A549 (cell line): Measurements from ENCODE around the gene CEACAM4. TPM values are rescaled to one million over a fixed set of nuclear protein-coding genes. Genes with fewer than 3 reads are reported as not detected.
A peak's percentile ranks its signal among the peaks of the same experiment; 100 is the strongest.
"Not testable (repeated sequence)": the region's sequence is repeated elsewhere in the genome, so short reads cannot be mapped to it uniquely, and the experiment has no call there.

Experiments
- ATAC-seq, 2 experiments: fragments of 200-7000 bp in 1 of 2; fragments of >200 bp in 1 of 2; cut with Nextera tagmentation in 1 of 2; cut with Tn5 transposase in 1 of 2; 3 replicates each; pipeline versions ENCODE4 v1.8.0 to v1.9.1; 2018 to 2020; ENCODE audit warnings: mild to moderate bottlenecking in 1 of 2, moderate library complexity in 1 of 2
- CTCF ChIA-PET: fragments of 300-600 bp; sonication (Branson Sonifier 250); formaldehyde crosslinking; extraction: SDS; loops from one replicate; lab custom pipeline; 2021; ENCODE audit warnings: antibody characterized with exemption, inconsistent platforms; lab: Yijun Ruan, JAX
- POLR2A ChIA-PET: fragments of 350-600 bp; formaldehyde crosslinking; extraction: SDS; loops from one replicate; lab custom pipeline; 2021; ENCODE audit warnings: antibody characterized with exemption, inconsistent platforms; lab: Yijun Ruan, JAX
- DNase-seq, 2 experiments: peaks; one replicate each; pipeline versions ENCODE4 v3.0.0 to v3.0.0-alpha.2; 2011 to 2016; ENCODE audit warnings: low read depth in 1 of 2, low spot score in 1 of 2
- FAIRE-seq: peaks from 2 replicates; lab custom pipeline; 2011; peaks lifted over from hg19 to GRCh38; lab: Jason Lieb, UNC
- H3K27ac ChIP-seq, 2 experiments: fragments of >200 bp; sonication (Bioruptor Twin); formaldehyde crosslinking; 3 replicates each; pipeline ENCODE4 v1.5.1; 2016 to 2017
- H3K4me1 ChIP-seq: fragments of >200 bp; sonication (Bioruptor Twin); formaldehyde crosslinking; 3 replicates; pipeline ENCODE4 v1.6.1; 2016
- H3K4me2 ChIP-seq: fragments of >200 bp; sonication (Bioruptor Twin); formaldehyde crosslinking; 3 replicates; pipeline ENCODE4 v1.6.1; 2016
- H3K4me3 ChIP-seq: fragments of >200 bp; sonication (Bioruptor Twin); formaldehyde crosslinking; 3 replicates; pipeline ENCODE4 v1.5.1; 2016
- H3K9me3 ChIP-seq: fragments of >200 bp; sonication (Bioruptor Twin); formaldehyde crosslinking; 3 replicates; pipeline ENCODE4 v1.6.1; 2016
- CBX8 ChIP-seq: fragments of 200-600 bp; sonication (generic); IDR thresholded peaks from 2 replicates; pipeline ENCODE4 v1.6.1; 2016
- EHMT2 ChIP-seq: fragments of 200-600 bp; sonication (generic); IDR thresholded peaks from 2 replicates; pipeline ENCODE4 v1.6.1; 2016; ENCODE audit warnings: antibody characterized with exemption, low read depth, mild to moderate bottlenecking, moderate library complexity
- EP300 ChIP-seq, 2 experiments: fragments of >200 bp; sonication (Bioruptor Twin); formaldehyde crosslinking; IDR thresholded peaks; 2 replicates in 1 of 2; 3 replicates in 1 of 2; pipeline ENCODE4 v1.6.1; 2016 to 2017
- ESRRA ChIP-seq: fragments of 150-350 bp; IDR thresholded peaks from 2 replicates; pipeline ENCODE4 v1.6.1; 2014; ENCODE audit warnings: mild to moderate bottlenecking, low read length, borderline replicate concordance
- FOXS1 ChIP-seq: fragments of 250-450 bp; sonication (Bioruptor Pico); IDR thresholded peaks from 2 replicates; pipeline ENCODE4 v1.5.0; 2020; ENCODE audit warnings: mild to moderate bottlenecking, moderate library complexity
- GATA3 ChIP-seq: IDR thresholded peaks from 2 replicates; pipeline ENCODE4 v1.6.1; 2012; ENCODE audit warnings: borderline replicate concordance
- KDM5A ChIP-seq: fragments of 200-600 bp; sonication (generic); IDR thresholded peaks from 2 replicates; pipeline ENCODE4 v1.6.1; 2016; ENCODE audit warnings: antibody characterized with exemption, mild to moderate bottlenecking
- MAZ ChIP-seq: fragments of 150-350 bp; IDR thresholded peaks from 2 replicates; pipeline ENCODE4 v1.6.1; 2014; ENCODE audit warnings: antibody characterized with exemption, low read depth, low read length, borderline replicate concordance
- MYC ChIP-seq: IDR thresholded peaks from 2 replicates; pipeline ENCODE4 v1.6.1; 2012; ENCODE audit warnings: mild to moderate bottlenecking, inconsistent platforms, low read length, improper control_type of control experiment, borderline replicate concordance
- NPAS2 ChIP-seq: fragments of 250-450 bp; sonication (Bioruptor Pico); IDR thresholded peaks from 2 replicates; pipeline ENCODE4 v1.8.0; 2022; ENCODE audit warnings: mild to moderate bottlenecking, moderate library complexity, borderline replicate concordance
- NR3C1 ChIP-seq: fragments of >200 bp; sonication (Bioruptor Twin); formaldehyde crosslinking; IDR thresholded peaks from 3 replicates; pipeline ENCODE4 v1.6.1; 2017
- POLR2AphosphoS2 ChIP-seq: conservative IDR thresholded peaks from 2 replicates; pipeline ENCODE4 v1.6.1; 2012; ENCODE audit warnings: low read length, improper control_type of control experiment, inconsistent platforms
- RCOR1 ChIP-seq: fragments of 150-350 bp; IDR thresholded peaks from 2 replicates; pipeline ENCODE4 v1.6.1; 2014; ENCODE audit warnings: antibody characterized with exemption, low read length, low read depth
- RNF2 ChIP-seq: fragments of 200-600 bp; sonication (generic); IDR thresholded peaks from 2 replicates; pipeline ENCODE4 v1.6.1; 2016; ENCODE audit warnings: low read depth, mild to moderate bottlenecking, antibody characterized with exemption, moderate library complexity, borderline replicate concordance
- TP53 ChIP-seq: fragments of 250-450 bp; sonication (Bioruptor Pico); IDR thresholded peaks from 2 replicates; pipeline ENCODE4 v1.5.0; 2021; ENCODE audit warnings: mild to moderate bottlenecking, moderate library complexity
- ZFP36 ChIP-seq: fragments of 450-650 bp; IDR thresholded peaks from 2 replicates; pipeline ENCODE4 v1.6.1; 2014; ENCODE audit warnings: borderline replicate concordance; ENCODE audit not compliant: partially characterized antibody
- ZSCAN20 ChIP-seq: fragments of 250-450 bp; sonication (Bioruptor Pico); IDR thresholded peaks from 2 replicates; pipeline ENCODE4 v1.8.0; 2022; ENCODE audit warnings: mild to moderate bottlenecking, moderate library complexity
- WGBS: methylation state at CpG from one replicate; pipeline ENCODE4 v1.1.6; 2017; ENCODE audit errors: missing lambda C conversion rate; 5-methylcytosine and 5-hydroxymethylcytosine counted together
- polyA plus RNA-seq, 4 experiments: library from polyadenylated mRNA; depleted of rRNA in 3 of 4; stranded (reverse); fragments of >200 nt; fragmentation: RNase III in 1 of 4; extraction: RNeasy Plus Mini Kit Qiagen cat#74134 plus additional on column Dnase treatment in 1 of 4; gene quantifications; 2 replicates in 3 of 4; 3 replicates in 1 of 4; pipeline ENCODE4 v1.2.3, GENCODE V29; 2011 to 2017
- TF ChIP-seq, protein P1 (sequence below): fragments of >200 bp; sonication (Bioruptor Twin); formaldehyde crosslinking; IDR thresholded peaks from 3 replicates; pipeline ENCODE4 v1.6.1; 2016

The CEACAM4 gene
- polyA plus RNA-seq, 2 of the 4 experiments (the other 2 are of a cell fraction), result not detected

GRCh38 chr19:41668315-41668714 is 41.4 kb upstream of the CEACAM4 start:
- Histone ChIP-seq H3K9me3 (peaks cover 46% of the 10 kb centered on the region), H3K4me1 (no peaks in the 10 kb centered on the region), H3K4me3 (no peak overlapping the region), H3K27ac (no peak overlapping the region), H3K4me2 (no peak overlapping the region)
- WGBS, result 0% methylated on average over 1 of the region's 1 CpG
- ChIA-PET CTCF (interaction anchor here (0.8 to 6.7 kb wide), 3 partner anchors 27 to 98 kb away, joined by 3 to 44 read pairs (median 24); no protein-coding TSS in a partner anchor), POLR2A (no interaction called here)
- FAIRE-seq (peak; percentile 74), ATAC-seq (no peak), DNase-seq (no peak)
- TF ChIP-seq NR3C1 (no peak), RCOR1 (no peak), MAZ (no peak), FOXS1 (CRISPR knock-in tag) (no peak), ZSCAN20 (CRISPR knock-in tag) (no peak), ZFP36 (no peak), RNF2 (no peak), TP53 (CRISPR knock-in tag) (no peak)
- TF ChIP-seq, protein P1, sequence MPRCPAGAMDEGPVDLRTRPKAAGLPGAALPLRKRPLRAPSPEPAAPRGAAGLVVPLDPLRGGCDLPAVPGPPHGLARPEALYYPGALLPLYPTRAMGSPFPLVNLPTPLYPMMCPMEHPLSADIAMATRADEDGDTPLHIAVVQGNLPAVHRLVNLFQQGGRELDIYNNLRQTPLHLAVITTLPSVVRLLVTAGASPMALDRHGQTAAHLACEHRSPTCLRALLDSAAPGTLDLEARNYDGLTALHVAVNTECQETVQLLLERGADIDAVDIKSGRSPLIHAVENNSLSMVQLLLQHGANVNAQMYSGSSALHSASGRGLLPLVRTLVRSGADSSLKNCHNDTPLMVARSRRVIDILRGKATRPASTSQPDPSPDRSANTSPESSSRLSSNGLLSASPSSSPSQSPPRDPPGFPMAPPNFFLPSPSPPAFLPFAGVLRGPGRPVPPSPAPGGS, result no peak

- Histone ChIP-seq H3K4me3 (no peak overlapping the region), H3K27ac (no peak overlapping the region), H3K4me2 (no peak overlapping the region), H3K4me1 (no peaks in the 10 kb centered on the region), H3K9me3 (peaks cover 53% of the 10 kb centered on the region)
- 7% methylated on average over 2 of the region's 2 CpGs for WGBS
- POLR2A ChIA-PET, result no interaction called here
- DNase-seq, result no peak
- CTCF ChIA-PET, result interaction anchor here (0.8 to 6.7 kb wide), 5 partner anchors 25 to 103 kb away, joined by 3 to 44 read pairs (median 4); no protein-coding TSS in a partner anchor
- no peak for ATAC-seq
- FAIRE-seq, result no peak
- TF ChIP-seq ESRRA (no peak), KDM5A (peak; percentile 82), GATA3 (no peak), EHMT2 (no peak), MYC (no peak), NPAS2 (CRISPR knock-in tag) (no peak), CBX8 (no peak)
Measured at GRCh38 chr19:41666075-41666474, 39.2 kb upstream of the CEACAM4 start.

DNA sequence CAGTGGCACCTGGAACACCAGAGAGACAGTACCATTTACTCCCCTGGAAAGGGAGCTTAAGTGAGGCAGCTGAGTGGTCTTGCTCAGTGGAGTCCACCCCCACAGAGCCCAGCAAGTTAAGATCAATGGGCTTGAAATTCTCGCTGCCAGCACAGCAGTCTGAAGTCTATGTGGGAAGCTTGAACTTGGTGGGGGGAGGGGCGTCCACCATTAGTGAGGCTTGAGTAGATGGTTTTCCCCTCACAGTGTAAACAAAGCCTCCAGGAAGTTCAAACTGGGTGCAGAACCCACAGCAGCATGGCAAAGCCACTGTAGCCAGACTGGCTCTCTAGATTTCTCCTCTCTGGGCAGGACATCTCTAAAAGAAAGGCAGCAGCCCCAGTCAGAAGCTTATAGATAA is 30.3 kb upstream of the CEACAM4 start:
- no peak overlapping the region for H3K27ac ChIP-seq
- CTCF ChIA-PET, result interaction anchor here (0.6 to 12.6 kb wide), 14 partner anchors 9 to 1579 kb away, joined by 3 to 212 read pairs (median 6); partner anchors contain the start of gene CEACAM5
- H3K4me1 ChIP-seq, result no peaks in the 10 kb centered on the region
- POLR2A ChIA-PET, result no interaction called here
- TF ChIP-seq EP300 (IDR thresholded peaks at IDR 0.05), result no peak
- TF ChIP-seq POLR2AphosphoS2, result no peak
- H3K9me3 ChIP-seq, result peaks cover 5% of the 10 kb centered on the region; the same call in 1 of the 3 replicates
- ATAC-seq, result no peak
- DNase-seq, result no peak
- no peak overlapping the region for H3K4me2 ChIP-seq
- no peak for FAIRE-seq
- no peak overlapping the region for H3K4me3 ChIP-seq
- WGBS, result 5% methylated on average over 2 of the region's 2 CpGs

DNA sequence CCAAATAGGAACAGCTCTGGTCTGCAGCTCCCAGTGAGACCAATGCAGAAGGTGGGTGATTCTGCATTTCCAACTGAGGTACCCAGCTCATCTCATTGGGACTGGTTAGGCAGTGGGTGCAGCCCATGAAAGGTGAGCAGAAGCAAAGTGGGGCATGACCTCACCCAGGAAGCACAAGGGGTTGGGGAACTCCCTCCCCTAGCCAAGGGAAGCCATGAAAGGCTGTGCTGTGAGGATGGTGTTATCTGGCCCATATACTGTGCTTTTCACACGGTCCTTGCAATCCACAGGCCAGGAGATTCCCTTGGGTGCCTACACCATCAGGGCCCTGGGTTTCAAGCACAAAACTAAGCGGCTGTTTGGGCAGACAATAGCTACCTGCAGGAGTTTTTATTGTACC is 29.9 kb upstream of the CEACAM4 start:
- DNase-seq, ATAC-seq, FAIRE-seq, H3K4me2 ChIP-seq, POLR2A ChIA-PET, H3K4me1 ChIP-seq, H3K9me3 ChIP-seq, H3K27ac ChIP-seq, H3K4me3 ChIP-seq: not testable (repeated sequence)
- CTCF ChIA-PET, result interaction anchor here (0.6 to 12.6 kb wide), 15 partner anchors 9 to 1579 kb away, joined by 3 to 212 read pairs (median 5); partner anchors contain the start of gene CEACAM5
- WGBS, result 0% methylated on average over 2 of the region's 2 CpGs
